ENCODE measurements around the gene DDR2. TPM values are rescaled to one million over a fixed set of nuclear protein-coding genes. Genes with fewer than 3 reads are reported as not detected.
A peak's percentile ranks its signal among the peaks of the same experiment; 100 is the strongest.

The DDR2 gene
- total RNA-seq, 1 donor from 2014 or later = 0.69 TPM

- Histone ChIP-seq H2AFZ (replicated peaks) (no peak overlapping the region), H3K36me3 (no peaks in the 10 kb centered on the region), H3K27me3 (no peaks in the 10 kb centered on the region), H3K4me1 (no peaks in the 10 kb centered on the region), H3K9ac (no peak overlapping the region), H3K4me2 (no peak overlapping the region), H3K9me3 (ENCODE audit: low read depth) (no peaks in the 10 kb centered on the region), H3K27ac (no peak overlapping the region), H3K4me3 (no peak overlapping the region), H3K79me2 (ENCODE audit: low read depth) (no peaks in the 10 kb centered on the region), H3F3A (ENCODE audit: low read depth) (no peaks in the 10 kb centered on the region), H4K20me1 (ENCODE audit: low read depth) (no peaks in the 10 kb centered on the region)
- no peaks in the 10 kb centered on the region for H3K9me3 Mint-ChIP-seq
- TF ChIP-seq EZH2 (IDR thresholded peaks at IDR 0.05) = no peak
- TF ChIP-seq, protein P1, sequence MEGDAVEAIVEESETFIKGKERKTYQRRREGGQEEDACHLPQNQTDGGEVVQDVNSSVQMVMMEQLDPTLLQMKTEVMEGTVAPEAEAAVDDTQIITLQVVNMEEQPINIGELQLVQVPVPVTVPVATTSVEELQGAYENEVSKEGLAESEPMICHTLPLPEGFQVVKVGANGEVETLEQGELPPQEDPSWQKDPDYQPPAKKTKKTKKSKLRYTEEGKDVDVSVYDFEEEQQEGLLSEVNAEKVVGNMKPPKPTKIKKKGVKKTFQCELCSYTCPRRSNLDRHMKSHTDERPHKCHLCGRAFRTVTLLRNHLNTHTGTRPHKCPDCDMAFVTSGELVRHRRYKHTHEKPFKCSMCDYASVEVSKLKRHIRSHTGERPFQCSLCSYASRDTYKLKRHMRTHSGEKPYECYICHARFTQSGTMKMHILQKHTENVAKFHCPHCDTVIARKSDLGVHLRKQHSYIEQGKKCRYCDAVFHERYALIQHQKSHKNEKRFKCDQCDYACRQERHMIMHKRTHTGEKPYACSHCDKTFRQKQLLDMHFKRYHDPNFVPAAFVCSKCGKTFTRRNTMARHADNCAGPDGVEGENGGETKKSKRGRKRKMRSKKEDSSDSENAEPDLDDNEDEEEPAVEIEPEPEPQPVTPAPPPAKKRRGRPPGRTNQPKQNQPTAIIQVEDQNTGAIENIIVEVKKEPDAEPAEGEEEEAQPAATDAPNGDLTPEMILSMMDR (IDR thresholded peaks at IDR 0.05) = no peak
- TF ChIP-seq EZH2phosphoT487 (IDR thresholded peaks at IDR 0.05) = no peak
- no peak overlapping the region for H3K4me3 Mint-ChIP-seq
- H3K27ac Mint-ChIP-seq = no peak overlapping the region
- H3K4me1 Mint-ChIP-seq = no peaks in the 10 kb centered on the region
- H3K27me3 Mint-ChIP-seq (ENCODE audit: insufficient read depth, low read depth) = peaks cover 2% of the 10 kb centered on the region
- H3K36me3 Mint-ChIP-seq = no peaks in the 10 kb centered on the region
- no peak for DNase-seq (ENCODE audit: low spot score)
Measured at GRCh38 chr1:162829268-162829667, 197.0 kb downstream of the DDR2 start.

- no peak for TF ChIP-seq EZH2phosphoT487 (IDR thresholded peaks at IDR 0.05)
- no peak for TF ChIP-seq EZH2 (IDR thresholded peaks at IDR 0.05)
- TF ChIP-seq, protein P1 (IDR thresholded peaks at IDR 0.05) = no peak
- Mint-ChIP-seq H3K27me3 (ENCODE audit: insufficient read depth, low read depth) (peaks cover 2% of the 10 kb centered on the region), H3K9me3 (no peaks in the 10 kb centered on the region), H3K4me1 (no peaks in the 10 kb centered on the region), H3K36me3 (no peaks in the 10 kb centered on the region), H3K4me3 (no peak overlapping the region), H3K27ac (no peak overlapping the region)
- no peaks in the 10 kb centered on the region for H3F3A ChIP-seq (ENCODE audit: low read depth)
- no peak overlapping the region for H2AFZ ChIP-seq (replicated peaks)
- no peaks in the 10 kb centered on the region for H3K27me3 ChIP-seq
- no peak overlapping the region for H3K27ac ChIP-seq
- DNase-seq (ENCODE audit: low spot score) = no peak
- H4K20me1 ChIP-seq (ENCODE audit: low read depth) = no peaks in the 10 kb centered on the region
- no peak overlapping the region for H3K9ac ChIP-seq
- H3K9me3 ChIP-seq (ENCODE audit: low read depth) = no peaks in the 10 kb centered on the region
- no peak overlapping the region for H3K4me2 ChIP-seq
- H3K79me2 ChIP-seq (ENCODE audit: low read depth) = no peaks in the 10 kb centered on the region
- no peaks in the 10 kb centered on the region for H3K36me3 ChIP-seq
- H3K4me3 ChIP-seq = no peak overlapping the region
- H3K4me1 ChIP-seq = peaks cover 11% of the 10 kb centered on the region
Measured at GRCh38 chr1:162832470-162832869, 200.2 kb downstream of the DDR2 start.

GRCh38 chr1:162835157-162835899 lies 203.1 kb downstream of the DDR2 start:
- H3K27ac ChIP-seq = no peak overlapping the region
- Mint-ChIP-seq H3K36me3 (peaks cover 3% of the 10 kb centered on the region), H3K27me3 (ENCODE audit: insufficient read depth, low read depth) (peaks cover 1% of the 10 kb centered on the region), H3K9me3 (peaks cover 6% of the 10 kb centered on the region), H3K4me1 (no peaks in the 10 kb centered on the region), H3K4me3 (no peak overlapping the region), H3K27ac (no peak overlapping the region)
- H3K9me3 ChIP-seq (ENCODE audit: low read depth) = peaks cover 9% of the 10 kb centered on the region
- no peaks in the 10 kb centered on the region for H3F3A ChIP-seq (ENCODE audit: low read depth)
- H3K27me3 ChIP-seq = no peaks in the 10 kb centered on the region
- no peaks in the 10 kb centered on the region for H3K79me2 ChIP-seq (ENCODE audit: low read depth)
- no peak overlapping the region for H3K9ac ChIP-seq
- peak overlapping the region; percentile 63 for H2AFZ ChIP-seq (replicated peaks)
- H3K4me2 ChIP-seq = peak overlapping the region; percentile 57
- H4K20me1 ChIP-seq (ENCODE audit: low read depth) = no peaks in the 10 kb centered on the region
- H3K36me3 ChIP-seq = no peaks in the 10 kb centered on the region
- H3K4me3 ChIP-seq = no peak overlapping the region
- H3K4me1 ChIP-seq = peaks cover 11% of the 10 kb centered on the region
- no peak for DNase-seq (ENCODE audit: low spot score)
- TF ChIP-seq, protein P1 (IDR thresholded peaks at IDR 0.05) = no peak
- TF ChIP-seq EZH2 (IDR thresholded peaks at IDR 0.05) (no peak), EZH2phosphoT487 (IDR thresholded peaks at IDR 0.05) (no peak)

Small RNA genes lying within 50 kb of the gene (small RNA-seq; reads per million reads assigned to genes)
- gene RN7SL861P = not detected

Other genes with a start within 250 kb of the DDR2 start
- gene SH2D1B, start 220.3 kb upstream of the DDR2 start, total RNA-seq (ENCODE audit: low replicate concordance) = not detected in 2 replicates
- 33.8 and 48.8 TPM in 2 replicates for gene UHMK1, start 134.6 kb upstream of the DDR2 start, total RNA-seq (ENCODE audit: low replicate concordance)
- gene UAP1, start 70.7 kb upstream of the DDR2 start, total RNA-seq (ENCODE audit: low replicate concordance) = 34.8 and 57.1 TPM in 2 replicates
- 48.0 and 53.6 TPM in 2 replicates for gene HSD17B7, start 158.2 kb downstream of the DDR2 start, total RNA-seq (ENCODE audit: low replicate concordance)
- gene CCDC190, start 228.7 kb downstream of the DDR2 start, total RNA-seq (ENCODE audit: low replicate concordance) = not detected in 2 replicates